HG03108 (cell line): Measurements from ENCODE around the gene PRLH.

Experiments
- ATAC-seq: cut with Tn5 transposase; IDR thresholded peaks from one replicate; pipeline ENCODE4 v1.9.1; 2021; ENCODE audit warnings: moderate library complexity; ENCODE audit not compliant: unreplicated experiment

The PRLH gene

GRCh38 chr2:237538901-237539300 is 27.5 kb upstream of the PRLH start:
- ATAC-seq = no peak

- ATAC-seq = no peak
Measured at GRCh38 chr2:237539681-237540080, 26.7 kb upstream of the PRLH start.

- no peak for ATAC-seq
Measured at GRCh38 chr2:237540223-237540775, 26.1 kb upstream of the PRLH start.

- no peak for ATAC-seq
Measured at GRCh38 chr2:237540823-237541222, 25.6 kb upstream of the PRLH start.

- no peak for ATAC-seq
Measured at GRCh38 chr2:237541243-237541642, 25.1 kb upstream of the PRLH start.

GRCh38 chr2:237542001-237542704 is 24.2 kb upstream of the PRLH start:
- no peak for ATAC-seq

GRCh38 chr2:237546040-237546875 is 20.1 kb upstream of the PRLH start:
- ATAC-seq = no peak

- no peak for ATAC-seq
Measured at GRCh38 chr2:237546876-237547395, 19.4 kb upstream of the PRLH start.

GRCh38 chr2:237547841-237548416 is 18.4 kb upstream of the PRLH start:
- ATAC-seq = no peak

- no peak for ATAC-seq
Measured at GRCh38 chr2:237549216-237549615, 17.2 kb upstream of the PRLH start.

- ATAC-seq = no peak
Measured at GRCh38 chr2:237549643-237550415, 16.5 kb upstream of the PRLH start.

- no peak for ATAC-seq
Measured at GRCh38 chr2:237551071-237551574, 15.3 kb upstream of the PRLH start.

- no peak for ATAC-seq
Measured at GRCh38 chr2:237552908-237553307, 13.5 kb upstream of the PRLH start.

GRCh38 chr2:237553948-237554347 is 12.4 kb upstream of the PRLH start:
- ATAC-seq = no peak

GRCh38 chr2:237555560-237555959 is 10.8 kb upstream of the PRLH start:
- no peak for ATAC-seq

- peak; percentile 91 for ATAC-seq
Measured at GRCh38 chr2:237556773-237557632, 9.4 kb upstream of the PRLH start.

GRCh38 chr2:237557633-237558015 is 8.8 kb upstream of the PRLH start:
- peak; percentile 17 for ATAC-seq

GRCh38 chr2:237558961-237559641 is 7.3 kb upstream of the PRLH start:
- no peak for ATAC-seq

GRCh38 chr2:237561221-237561620 is 5.2 kb upstream of the PRLH start:
- no peak for ATAC-seq
